Stimulated activated naive CD8-positive, alpha-beta T cell treated with anti-CD3 and anti-CD28 coated beads, Interleukin-15, Interleukin-2, amounts not matched to agents 100 ng/mL and 50 ng/mL, for 24 hours (primary cell): ENCODE data around the gene TEX19.

Experiments used
- H3K27ac Mint-ChIP-seq: one replicate; pipeline ENCODE4 v1.8.0; 2021; ENCODE audit warnings: mild to moderate bottlenecking, mixed read lengths
- H3K27me3 Mint-ChIP-seq: one replicate; pipeline ENCODE4 v1.8.0; 2021; ENCODE audit warnings: mixed read lengths
- H3K36me3 Mint-ChIP-seq: one replicate; pipeline ENCODE4 v1.8.0; 2021; ENCODE audit warnings: low read depth, mixed read lengths
- H3K4me1 Mint-ChIP-seq: one replicate; pipeline ENCODE4 v1.8.0; 2021; ENCODE audit warnings: low read depth, mixed read lengths
- H3K4me3 Mint-ChIP-seq: one replicate; pipeline ENCODE4 v1.8.0; 2021; ENCODE audit warnings: mild to moderate bottlenecking, mixed read lengths
- H3K9me3 Mint-ChIP-seq: one replicate; pipeline ENCODE4 v1.8.0; 2021; ENCODE audit warnings: mixed read lengths

The TEX19 gene

DNA sequence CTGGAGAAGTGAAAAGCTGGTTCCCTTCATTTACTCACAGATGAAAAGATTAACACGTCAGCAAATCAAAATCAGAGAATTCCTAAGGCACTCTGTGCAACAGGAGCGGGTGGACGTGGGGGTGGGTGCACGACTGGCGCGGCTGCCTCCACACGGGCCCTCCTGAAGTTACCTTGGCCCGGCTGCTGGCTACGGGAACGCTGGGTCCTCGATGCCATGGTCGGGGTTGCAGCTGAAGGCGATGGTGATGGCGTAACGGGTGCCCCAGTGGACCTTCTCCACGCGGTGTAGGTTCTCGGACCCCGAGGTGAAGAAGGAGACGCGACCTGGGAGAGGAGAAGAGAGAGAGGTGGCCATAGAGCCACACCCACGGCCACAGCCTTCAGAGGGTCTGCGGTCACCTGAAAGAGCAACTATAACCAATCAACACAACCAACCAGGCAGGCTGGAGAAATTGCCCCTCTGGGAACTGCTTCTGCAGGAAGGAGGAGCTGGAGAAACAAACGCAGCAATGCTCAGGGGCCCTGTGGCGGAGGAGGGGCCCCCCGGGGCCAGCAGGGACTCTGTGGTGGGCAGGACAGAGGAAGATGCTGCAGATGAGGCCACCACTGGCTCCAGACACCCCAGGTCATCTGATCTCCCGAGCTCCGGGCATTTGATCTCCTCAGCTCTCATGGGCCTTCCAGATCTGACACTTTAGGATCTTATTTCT lies 33.3 kb downstream of the TEX19 start:
- Mint-ChIP-seq H3K27me3 (no peaks in the 10 kb centered on the region), H3K4me1 (no peaks in the 10 kb centered on the region), H3K36me3 (peaks cover 10% of the 10 kb centered on the region), H3K27ac (peak overlapping the region; percentile 31), H3K4me3 (no peak overlapping the region), H3K9me3 (no peaks in the 10 kb centered on the region)

- no peaks in the 10 kb centered on the region for H3K9me3 Mint-ChIP-seq
- H3K27me3 Mint-ChIP-seq = no peaks in the 10 kb centered on the region
- H3K27ac Mint-ChIP-seq = peak overlapping the region; percentile 31
- peaks cover 10% of the 10 kb centered on the region for H3K36me3 Mint-ChIP-seq
- H3K4me1 Mint-ChIP-seq = no peaks in the 10 kb centered on the region
- no peak overlapping the region for H3K4me3 Mint-ChIP-seq
These were observed 33.9 kb downstream of the TEX19 start for GRCh38 chr17:82392941-82393340.

GRCh38 chr17:82394278-82394677 lies 35.2 kb downstream of the TEX19 start:
- Mint-ChIP-seq H3K4me3 (no peak overlapping the region), H3K9me3 (no peaks in the 10 kb centered on the region), H3K27ac (no peak overlapping the region), H3K4me1 (no peaks in the 10 kb centered on the region), H3K36me3 (peaks cover 10% of the 10 kb centered on the region), H3K27me3 (no peaks in the 10 kb centered on the region)

DNA sequence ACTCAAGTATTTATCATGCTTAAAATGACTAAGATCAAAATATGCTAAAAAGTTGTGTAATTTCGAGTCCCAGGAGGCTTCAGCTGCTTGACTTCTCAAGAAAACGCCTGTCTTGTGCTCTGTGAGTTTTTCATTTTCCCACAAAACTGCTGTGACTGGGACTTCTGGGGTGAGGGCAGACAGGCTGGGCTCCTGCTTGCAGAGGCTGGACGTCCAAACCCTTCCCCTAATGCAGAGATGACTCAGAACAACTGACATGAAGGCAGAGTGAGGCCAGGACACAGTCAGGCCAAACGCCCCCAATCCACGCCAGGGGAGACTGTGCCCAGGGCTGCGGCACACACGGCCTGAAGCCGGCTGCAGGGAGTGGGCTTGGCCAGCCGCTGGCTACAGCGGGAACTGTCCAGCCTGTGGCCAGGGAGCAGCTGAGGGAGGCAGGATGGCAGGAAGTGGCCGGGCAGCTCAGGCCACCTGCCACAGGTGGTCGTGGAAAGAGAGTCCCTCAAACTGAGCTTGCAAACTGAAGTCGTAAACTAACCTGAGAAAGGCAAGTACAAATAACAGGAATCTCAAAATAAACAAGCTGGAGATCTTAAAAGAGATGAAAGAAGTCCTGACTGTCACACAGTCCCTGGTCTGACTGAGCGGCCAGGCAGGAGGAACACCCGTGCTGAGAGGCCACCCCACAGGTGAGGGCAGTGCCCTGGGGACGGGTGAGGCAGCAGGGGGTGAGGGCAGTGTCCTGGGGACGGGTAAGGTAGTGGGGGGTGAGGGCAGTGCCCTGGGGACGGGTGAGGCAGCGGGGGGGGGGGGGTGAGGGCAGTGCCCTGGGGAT lies 37.8 kb downstream of the TEX19 start:
- Mint-ChIP-seq H3K4me1 (peaks cover 17% of the 10 kb centered on the region), H3K27ac (no peak overlapping the region)

DNA sequence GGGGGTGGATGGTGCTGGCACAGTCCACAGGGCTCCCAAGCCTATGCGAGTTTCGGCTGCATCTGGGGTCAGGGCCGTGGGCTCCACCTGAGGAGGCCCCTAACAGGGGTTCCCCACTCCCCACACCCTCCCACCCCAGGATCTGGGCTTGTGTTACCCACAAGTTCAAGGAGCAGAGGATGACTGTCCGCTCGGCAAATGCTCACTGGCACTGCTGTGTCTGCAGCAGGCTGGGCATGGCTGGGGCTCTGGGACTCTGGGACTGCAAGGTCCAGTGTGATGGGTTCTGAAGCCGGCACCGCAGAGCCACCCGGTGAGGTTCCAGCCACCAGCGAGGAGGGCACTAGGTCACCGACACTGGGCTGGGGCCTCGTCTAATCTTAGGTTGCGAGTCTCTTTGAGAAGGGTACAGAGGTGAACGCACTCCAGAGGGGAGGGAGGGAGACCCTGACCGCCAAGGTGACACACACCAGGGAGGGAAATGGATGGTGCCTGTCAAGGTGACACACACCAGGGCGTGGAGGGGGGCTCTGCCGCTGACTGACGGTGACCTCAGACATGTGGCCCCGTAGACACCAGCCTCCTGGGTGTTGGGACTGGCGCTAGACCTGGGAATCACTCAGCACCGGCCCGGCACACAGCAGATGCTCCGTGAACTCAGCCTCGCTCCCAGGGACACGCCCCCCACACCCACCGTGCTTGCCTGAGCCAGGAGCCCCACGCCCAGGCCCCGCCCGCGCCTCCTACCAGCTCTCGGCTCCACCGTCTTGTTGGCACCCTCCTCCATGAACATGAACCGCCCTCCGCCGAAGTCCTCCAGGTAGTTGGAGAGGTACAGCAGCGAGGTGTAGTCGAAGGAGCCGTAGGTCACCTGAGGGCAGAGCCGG lies 38.6 kb downstream of the TEX19 start:
- Mint-ChIP-seq H3K4me1 (peaks cover 18% of the 10 kb centered on the region), H3K9me3 (no peaks in the 10 kb centered on the region), H3K27me3 (no peaks in the 10 kb centered on the region), H3K4me3 (no peak overlapping the region), H3K27ac (no peak overlapping the region), H3K36me3 (peaks cover 15% of the 10 kb centered on the region)

More for the DNA sequence above, 37.8 kb downstream of the TEX19 start:
- no peaks in the 10 kb centered on the region for H3K9me3 Mint-ChIP-seq
- H3K36me3 Mint-ChIP-seq = peaks cover 15% of the 10 kb centered on the region
- no peak overlapping the region for H3K4me3 Mint-ChIP-seq
- H3K27me3 Mint-ChIP-seq = no peaks in the 10 kb centered on the region

GRCh38 chr17:82399041-82399441 lies 40.0 kb downstream of the TEX19 start:
- Mint-ChIP-seq H3K4me1 (peaks cover 18% of the 10 kb centered on the region), H3K27me3 (no peaks in the 10 kb centered on the region), H3K36me3 (peaks cover 18% of the 10 kb centered on the region), H3K27ac (no peak overlapping the region), H3K9me3 (no peaks in the 10 kb centered on the region), H3K4me3 (no peak overlapping the region)

DNA sequence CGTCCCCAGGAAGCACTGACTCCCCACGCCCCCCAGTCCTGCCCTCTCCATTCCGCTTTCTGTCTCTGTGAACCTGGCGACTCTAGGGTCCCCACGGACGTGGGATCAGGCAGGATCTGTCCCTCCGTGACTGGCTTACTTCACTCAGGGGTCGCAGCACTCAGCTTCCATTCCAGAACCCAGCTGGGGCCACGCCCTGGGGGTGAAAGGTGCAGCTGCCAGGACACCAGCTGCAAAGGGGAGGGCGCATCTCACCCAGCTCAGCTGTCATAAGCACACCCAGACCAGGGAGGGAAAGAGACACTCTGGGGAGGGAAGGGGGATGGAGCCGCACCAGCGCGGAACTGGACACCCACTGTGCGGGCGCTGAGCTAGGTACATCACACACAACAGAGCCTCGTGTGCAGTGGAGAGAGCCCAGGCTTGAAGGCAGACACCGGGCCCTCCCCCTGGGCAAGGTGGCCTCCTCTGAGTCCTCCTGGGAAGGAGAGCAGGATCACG lies 40.6 kb downstream of the TEX19 start:
- H3K4me3 Mint-ChIP-seq = no peak overlapping the region
- peaks cover 18% of the 10 kb centered on the region for H3K36me3 Mint-ChIP-seq
- no peaks in the 10 kb centered on the region for H3K27me3 Mint-ChIP-seq
- no peak overlapping the region for H3K27ac Mint-ChIP-seq
- H3K4me1 Mint-ChIP-seq = peaks cover 18% of the 10 kb centered on the region
- H3K9me3 Mint-ChIP-seq = no peaks in the 10 kb centered on the region

DNA sequence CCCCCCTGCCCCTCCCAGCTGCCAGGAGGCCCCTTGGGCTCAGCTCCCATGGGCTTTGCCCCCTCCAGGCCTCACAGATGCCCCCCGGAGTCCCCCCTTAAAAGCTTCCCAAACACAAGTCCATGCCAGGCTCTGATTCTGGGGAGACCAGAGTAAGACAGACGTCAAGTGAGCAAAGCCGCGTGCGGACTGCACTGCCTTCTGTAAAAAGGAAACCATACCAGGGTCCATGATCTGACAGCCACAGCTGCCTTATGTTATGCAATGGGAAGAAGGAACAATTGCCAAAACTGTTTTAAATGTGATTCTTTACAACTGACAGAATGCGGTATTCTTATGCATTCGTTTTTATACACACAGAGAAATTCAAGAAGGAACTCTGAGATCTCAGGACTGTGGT lies 41.2 kb downstream of the TEX19 start:
- no peak overlapping the region for H3K4me3 Mint-ChIP-seq
- H3K27ac Mint-ChIP-seq = no peak overlapping the region
- H3K27me3 Mint-ChIP-seq = no peaks in the 10 kb centered on the region

GRCh38 chr17:82400830-82401229 lies 41.8 kb downstream of the TEX19 start:
- Mint-ChIP-seq H3K36me3 (peaks cover 22% of the 10 kb centered on the region), H3K4me1 (peaks cover 18% of the 10 kb centered on the region), H3K27me3 (no peaks in the 10 kb centered on the region), H3K9me3 (no peaks in the 10 kb centered on the region), H3K4me3 (peak overlapping the region; percentile 75), H3K27ac (peak overlapping the region; percentile 79)

More for the DNA sequence above, 41.2 kb downstream of the TEX19 start:
- peaks cover 20% of the 10 kb centered on the region for H3K36me3 Mint-ChIP-seq
- no peaks in the 10 kb centered on the region for H3K9me3 Mint-ChIP-seq
- peaks cover 18% of the 10 kb centered on the region for H3K4me1 Mint-ChIP-seq

DNA sequence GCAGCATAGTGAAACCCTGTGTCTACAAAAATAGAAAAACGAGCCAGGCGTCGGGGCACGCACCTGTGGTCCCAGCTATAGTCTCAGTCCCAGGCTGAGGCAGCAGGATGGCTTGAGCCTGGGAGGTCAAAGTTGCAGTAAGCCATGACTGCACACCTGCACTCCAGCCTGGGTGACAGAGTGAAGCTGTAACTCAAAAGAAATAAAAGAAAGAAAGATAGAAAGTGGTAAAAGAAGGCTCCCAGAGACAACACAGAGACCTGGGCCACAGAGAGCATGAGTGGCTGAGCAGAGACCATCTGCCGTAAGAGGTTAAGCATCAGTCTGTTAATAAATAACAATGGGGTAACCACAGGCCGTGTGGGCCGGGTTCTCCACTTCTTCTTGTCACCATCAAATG lies 43.8 kb downstream of the TEX19 start:
- Mint-ChIP-seq H3K9me3 (no peaks in the 10 kb centered on the region), H3K27me3 (no peaks in the 10 kb centered on the region), H3K36me3 (peaks cover 23% of the 10 kb centered on the region), H3K4me3 (no peak overlapping the region), H3K27ac (no peak overlapping the region), H3K4me1 (peaks cover 26% of the 10 kb centered on the region)

DNA sequence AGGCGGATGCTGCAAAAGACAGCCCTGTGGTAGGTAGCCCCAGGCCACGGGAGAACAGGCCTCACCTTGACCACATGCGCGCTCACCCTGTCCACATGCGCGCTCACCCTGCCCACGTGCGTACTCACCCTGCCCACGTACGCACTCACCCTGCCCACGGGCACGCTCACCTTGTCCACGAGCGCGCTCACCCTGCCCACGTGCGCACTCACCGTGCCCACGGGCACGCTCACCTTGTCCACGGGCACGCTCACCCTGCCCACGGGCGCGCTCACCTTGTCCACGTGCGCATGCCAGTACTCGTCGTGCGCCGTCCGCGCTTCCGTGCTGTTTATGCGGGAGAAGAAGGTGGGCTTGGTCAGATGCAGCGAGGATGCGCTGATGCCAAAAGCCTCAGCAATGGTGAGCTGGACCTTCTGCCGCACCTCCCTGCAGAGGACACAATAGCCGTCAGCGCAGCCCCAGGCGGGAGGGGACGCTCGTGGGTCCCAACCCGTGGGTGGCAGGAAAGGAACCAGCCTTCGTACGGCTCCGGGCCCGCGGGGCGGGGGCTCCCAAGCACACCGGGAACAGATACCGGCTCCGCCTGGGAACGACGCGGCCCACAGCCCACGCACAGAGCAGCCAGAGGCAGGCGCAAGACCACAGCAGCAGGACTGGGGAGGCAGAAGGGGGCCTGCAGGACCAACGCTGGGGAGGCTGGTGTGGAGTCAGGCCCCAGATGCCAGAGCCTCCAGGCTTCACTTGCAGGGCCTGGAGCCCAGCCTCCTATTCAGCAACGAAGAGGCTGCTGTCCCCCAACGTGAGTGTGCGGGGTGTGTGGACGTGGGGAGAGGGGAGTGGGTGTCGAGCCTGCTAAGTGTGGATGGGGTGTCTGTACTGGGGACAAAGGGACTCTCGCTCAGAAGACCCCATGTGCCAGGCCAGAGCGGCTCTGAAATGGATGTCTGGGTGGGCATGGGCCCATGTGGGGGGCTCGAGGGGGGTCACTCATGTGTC lies 44.9 kb downstream of the TEX19 start:
- Mint-ChIP-seq H3K4me3 (no peak overlapping the region), H3K4me1 (peaks cover 26% of the 10 kb centered on the region), H3K27me3 (no peaks in the 10 kb centered on the region), H3K9me3 (no peaks in the 10 kb centered on the region), H3K36me3 (peaks cover 23% of the 10 kb centered on the region), H3K27ac (no peak overlapping the region)

GRCh38 chr17:82405051-82405450 lies 46.0 kb downstream of the TEX19 start:
- no peaks in the 10 kb centered on the region for H3K9me3 Mint-ChIP-seq
- H3K27ac Mint-ChIP-seq = no peak overlapping the region
- H3K4me3 Mint-ChIP-seq = no peak overlapping the region
- H3K27me3 Mint-ChIP-seq = no peaks in the 10 kb centered on the region
- H3K4me1 Mint-ChIP-seq = peaks cover 26% of the 10 kb centered on the region
- peaks cover 23% of the 10 kb centered on the region for H3K36me3 Mint-ChIP-seq

GRCh38 chr17:82406131-82406671 lies 47.2 kb downstream of the TEX19 start:
- no peak overlapping the region for H3K4me3 Mint-ChIP-seq
- peaks cover 15% of the 10 kb centered on the region for H3K4me1 Mint-ChIP-seq
- H3K27me3 Mint-ChIP-seq = no peaks in the 10 kb centered on the region
- H3K9me3 Mint-ChIP-seq = no peaks in the 10 kb centered on the region
- H3K27ac Mint-ChIP-seq = no peak overlapping the region
- peaks cover 19% of the 10 kb centered on the region for H3K36me3 Mint-ChIP-seq
